ENCODE data around the gene DLST. TPM values are rescaled to one million over a fixed set of nuclear protein-coding genes. Genes with fewer than 3 reads are reported as not detected.

The DLST gene
- total and polyA plus RNA-seq, 7 donors = 66.1 to 114 (median 72.4) TPM

- intact Hi-C loops (cut with DNase I) = loop anchor here (1.0 kb wide), 1 partner anchor 44 kb away; no protein-coding TSS in a partner anchor
- H3K4me1 ChIP-seq = peaks cover 0 to 26% (median 22%) of the 10 kb centered on the region in 4 donors
- TF ChIP-seq EP300 (IDR thresholded peaks at IDR 0.05) (no peak), CTCF (IDR thresholded peaks at IDR 0.05) (peak; percentile 84 to 89 (median 87)), POLR2AphosphoS5 (IDR thresholded peaks at IDR 0.05) (peak in 1 of 4 donors; percentile 42)
- H3K9me3 ChIP-seq = no peaks in the 10 kb centered on the region
- H3K27ac ChIP-seq = peak overlapping the region in 3 of 4 donors; percentile 15 to 44 (median 27)
- DNase-seq = peak; percentile 87
- 44 to 48% methylated on average over 14 of the region's 14 CpGs for WGBS, 2 donors
- peaks cover 22 to 41% (median 28%) of the 10 kb centered on the region in 4 donors for H3K36me3 ChIP-seq
- no peaks in the 10 kb centered on the region for H3K27me3 ChIP-seq
- H3K4me3 ChIP-seq = no peak overlapping the region
These were observed 24.0 kb downstream of the DLST start for GRCh38 chr14:74905595-74906142.

- Histone ChIP-seq H3K36me3 (peaks cover 10 to 28% (median 14%) of the 10 kb centered on the region in 4 donors), H3K9me3 (no peaks in the 10 kb centered on the region), H3K4me3 (no peak overlapping the region), H3K27me3 (no peaks in the 10 kb centered on the region), H3K4me1 (peaks cover 0 to 26% (median 22%) of the 10 kb centered on the region in 4 donors), H3K27ac (no peak overlapping the region)
- intact Hi-C loops (cut with DNase I) = no loop called here
- TF ChIP-seq POLR2A (IDR thresholded peaks at IDR 0.05) (no peak), POLR2AphosphoS5 (IDR thresholded peaks at IDR 0.05) (no peak), CTCF (IDR thresholded peaks at IDR 0.05) (no peak), EP300 (IDR thresholded peaks at IDR 0.05) (no peak)
- no peak for DNase-seq
- whole genome bisulfite sequencing, 2 donors = 50 to 65% methylated on average over 12 of the region's 12 CpGs
These were observed 25.3 kb downstream of the DLST start for GRCh38 chr14:74906925-74907521.

GRCh38 chr14:74907744-74908143 lies 26.0 kb downstream of the DLST start:
- no peak overlapping the region for H3K27ac ChIP-seq

DNA sequence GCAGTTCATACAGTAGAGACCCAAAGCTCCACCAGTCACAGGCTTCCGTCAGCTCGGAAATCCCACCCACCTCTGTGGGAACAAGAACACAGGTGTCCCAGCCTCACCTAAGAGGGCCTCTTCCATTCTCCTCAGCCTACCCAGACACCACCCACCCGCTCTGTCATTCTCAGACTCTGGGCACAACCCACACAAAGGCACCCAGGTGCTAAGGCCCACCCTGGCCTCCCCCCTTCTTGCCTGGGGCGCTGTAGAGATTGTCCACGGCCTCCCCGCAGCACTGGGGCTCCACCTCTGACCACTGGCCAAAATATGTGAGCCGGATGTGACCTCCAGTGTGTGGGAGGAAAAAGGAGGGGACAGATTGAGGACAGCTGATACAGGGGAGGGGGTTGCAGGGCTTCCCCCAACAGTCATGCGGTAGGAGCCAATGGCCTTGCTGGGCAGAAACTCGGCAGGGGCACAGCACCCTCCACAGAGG lies 27.2 kb downstream of the DLST start:
- no peak for DNase-seq
- TF ChIP-seq POLR2A (IDR thresholded peaks at IDR 0.05) (no peak), EP300 (IDR thresholded peaks at IDR 0.05) (no peak), POLR2AphosphoS5 (IDR thresholded peaks at IDR 0.05) (no peak), CTCF (IDR thresholded peaks at IDR 0.05) (no peak)
- Histone ChIP-seq H3K27me3 (no peaks in the 10 kb centered on the region), H3K27ac (no peak overlapping the region), H3K4me3 (no peak overlapping the region), H3K4me1 (peaks cover 0 to 26% (median 22%) of the 10 kb centered on the region in 4 donors), H3K36me3 (peaks cover 0 to 9% (median 0%) of the 10 kb centered on the region in 4 donors), H3K9me3 (no peaks in the 10 kb centered on the region)
- WGBS, 2 donors = 88% methylated on average over 9 of the region's 9 CpGs
- intact Hi-C loops (cut with DNase I) = no loop called here

More at GRCh38 chr14:74907744-74908143, 26.0 kb downstream of the DLST start:
- Histone ChIP-seq H3K36me3 (peaks cover 3 to 21% (median 7%) of the 10 kb centered on the region in 4 donors), H3K4me3 (no peak overlapping the region), H3K27me3 (no peaks in the 10 kb centered on the region), H3K4me1 (peaks cover 0 to 26% (median 22%) of the 10 kb centered on the region in 4 donors), H3K9me3 (no peaks in the 10 kb centered on the region)
- WGBS, 2 donors = 37 to 59% methylated on average over 6 of the region's 6 CpGs
- TF ChIP-seq CTCF (IDR thresholded peaks at IDR 0.05) (no peak), EP300 (IDR thresholded peaks at IDR 0.05) (no peak), POLR2AphosphoS5 (IDR thresholded peaks at IDR 0.05) (no peak), POLR2A (IDR thresholded peaks at IDR 0.05) (no peak)
- intact Hi-C loops (cut with DNase I) = no loop called here
- DNase-seq = no peak

Data from sigmoid colon (tissue), 7 donors.